HG02759 (cell line): ENCODE measurements around the gene SCRT2.
"Not testable (repeated sequence)": the region's sequence is repeated elsewhere in the genome, so short reads cannot be mapped to it uniquely, and the experiment has no call there.

Source experiments
- ATAC-seq: cut with Tn5 transposase; IDR thresholded peaks from one replicate; pipeline ENCODE4 v1.9.1; 2021; ENCODE audit warnings: mild to moderate bottlenecking, moderate library complexity; ENCODE audit not compliant: unreplicated experiment

Gene SCRT2

GRCh38 chr20:701401-702129 is 26.0 kb upstream of the SCRT2 start:
- no peak for ATAC-seq

GRCh38 chr20:699811-700338 is 24.3 kb upstream of the SCRT2 start:
- ATAC-seq = no peak

- no peak for ATAC-seq
Observed at GRCh38 chr20:699342-699741, 23.7 kb upstream of the SCRT2 start.

- ATAC-seq = no peak
Observed at GRCh38 chr20:698276-698675, 22.7 kb upstream of the SCRT2 start.

GRCh38 chr20:697826-698225 is 22.2 kb upstream of the SCRT2 start:
- no peak for ATAC-seq

GRCh38 chr20:695165-695866 is 19.7 kb upstream of the SCRT2 start:
- ATAC-seq = no peak

- ATAC-seq = no peak
Observed at GRCh38 chr20:694496-694895, 18.9 kb upstream of the SCRT2 start.

GRCh38 chr20:693786-694185 is 18.2 kb upstream of the SCRT2 start:
- not testable (repeated sequence) for ATAC-seq

- ATAC-seq = no peak
Observed at GRCh38 chr20:692044-692443, 16.4 kb upstream of the SCRT2 start.

- ATAC-seq = no peak
Observed at GRCh38 chr20:689947-690346, 14.3 kb upstream of the SCRT2 start.

- no peak for ATAC-seq
Observed at GRCh38 chr20:689348-689747, 13.7 kb upstream of the SCRT2 start.

- ATAC-seq = no peak
Observed at GRCh38 chr20:688809-689212, 13.2 kb upstream of the SCRT2 start.

GRCh38 chr20:687468-688203 is 12.0 kb upstream of the SCRT2 start:
- no peak for ATAC-seq

- ATAC-seq = no peak
Observed at GRCh38 chr20:684676-685319, 9.2 kb upstream of the SCRT2 start.

GRCh38 chr20:682123-682522 is 6.5 kb upstream of the SCRT2 start:
- no peak for ATAC-seq

- ATAC-seq = no peak
Observed at GRCh38 chr20:680638-681187, 5.1 kb upstream of the SCRT2 start.

GRCh38 chr20:677957-678356 is 2.4 kb upstream of the SCRT2 start:
- no peak for ATAC-seq

- no peak for ATAC-seq
Observed at GRCh38 chr20:676967-677366, 1.4 kb upstream of the SCRT2 start.

- no peak for ATAC-seq
Observed at GRCh38 chr20:676315-676937, 824 bp upstream of the SCRT2 start.

GRCh38 chr20:675033-675452 is 559 bp downstream of the SCRT2 start:
- no peak for ATAC-seq
